Fibroblast of the aortic adventitia (primary cell): Measurements from ENCODE around the gene ADCY9. TPM values are rescaled to one million over a fixed set of nuclear protein-coding genes. Genes with fewer than 3 reads are reported as not detected.
A peak's percentile ranks its signal among the peaks of the same experiment; 100 is the strongest.

Source experiments
- DNase-seq: peaks from one replicate; pipeline ENCODE4 v3.0.0-alpha.2; 2010; ENCODE audit warnings: low read depth
- H3K4me3 ChIP-seq: 2 replicates; pipeline ENCODE4 v1.5.1; 2011; ENCODE audit warnings: low read depth, mild to moderate bottlenecking, control low read depth, low read length, moderate library complexity
- total RNA-seq: library from RNA; depleted of rRNA; stranded (reverse); fragments of >200 nt; gene quantifications from 2 replicates; pipeline ENCODE4 v1.2.3, GENCODE V29; 2012; ENCODE audit warnings: low replicate concordance
- TF ChIP-seq, protein P1 (sequence below): IDR thresholded peaks from 2 replicates; pipeline ENCODE4 v1.5.1; 2011; ENCODE audit warnings: mild to moderate bottlenecking, low read length, control low read depth, inconsistent platforms; ENCODE audit not compliant: insufficient read depth

ADCY9 gene
- total RNA-seq, 1 donor = 23.6 TPM

DNA sequence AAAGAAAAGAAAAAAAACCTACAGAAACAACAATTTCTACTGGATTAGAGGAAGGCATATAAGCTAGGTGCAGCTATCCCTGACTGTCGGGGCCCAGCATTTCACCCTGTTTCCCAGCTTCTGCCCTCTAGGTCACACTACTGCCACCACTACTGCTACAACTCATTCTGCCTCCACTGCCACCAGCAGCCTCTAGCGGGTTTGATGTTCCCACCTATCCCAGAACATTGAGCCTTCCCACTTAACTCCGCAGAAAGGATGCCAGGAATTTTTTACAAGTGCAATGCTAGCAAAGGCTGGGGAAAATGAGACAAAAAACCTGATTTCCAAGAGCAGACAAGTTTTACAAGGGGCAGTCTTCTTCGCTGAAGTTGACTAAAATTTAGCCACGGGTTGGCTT is 10.4 kb downstream of the ADCY9 start:
- TF ChIP-seq, protein P1, sequence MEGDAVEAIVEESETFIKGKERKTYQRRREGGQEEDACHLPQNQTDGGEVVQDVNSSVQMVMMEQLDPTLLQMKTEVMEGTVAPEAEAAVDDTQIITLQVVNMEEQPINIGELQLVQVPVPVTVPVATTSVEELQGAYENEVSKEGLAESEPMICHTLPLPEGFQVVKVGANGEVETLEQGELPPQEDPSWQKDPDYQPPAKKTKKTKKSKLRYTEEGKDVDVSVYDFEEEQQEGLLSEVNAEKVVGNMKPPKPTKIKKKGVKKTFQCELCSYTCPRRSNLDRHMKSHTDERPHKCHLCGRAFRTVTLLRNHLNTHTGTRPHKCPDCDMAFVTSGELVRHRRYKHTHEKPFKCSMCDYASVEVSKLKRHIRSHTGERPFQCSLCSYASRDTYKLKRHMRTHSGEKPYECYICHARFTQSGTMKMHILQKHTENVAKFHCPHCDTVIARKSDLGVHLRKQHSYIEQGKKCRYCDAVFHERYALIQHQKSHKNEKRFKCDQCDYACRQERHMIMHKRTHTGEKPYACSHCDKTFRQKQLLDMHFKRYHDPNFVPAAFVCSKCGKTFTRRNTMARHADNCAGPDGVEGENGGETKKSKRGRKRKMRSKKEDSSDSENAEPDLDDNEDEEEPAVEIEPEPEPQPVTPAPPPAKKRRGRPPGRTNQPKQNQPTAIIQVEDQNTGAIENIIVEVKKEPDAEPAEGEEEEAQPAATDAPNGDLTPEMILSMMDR = no peak
- no peak for DNase-seq
- H3K4me3 ChIP-seq = no peak overlapping the region

DNA sequence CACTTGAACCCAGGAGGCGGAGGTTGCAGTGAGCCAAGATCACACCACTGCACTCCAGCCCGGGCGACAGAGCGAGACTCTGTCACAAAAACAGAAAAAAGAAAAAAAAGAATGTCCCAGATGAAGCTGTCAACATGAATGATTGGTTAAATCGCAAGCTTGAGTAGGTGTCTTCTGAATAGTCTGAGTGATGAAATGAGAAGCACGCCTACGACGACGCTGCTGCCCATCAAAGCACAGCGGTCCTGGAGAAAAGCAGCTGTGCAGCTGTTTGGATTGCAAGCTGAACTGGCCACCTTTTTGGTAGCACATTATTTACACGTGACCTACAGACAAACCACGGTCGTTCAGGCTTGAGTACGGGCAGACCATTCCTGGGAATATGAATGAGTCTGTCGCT is 12.5 kb downstream of the ADCY9 start:
- no peak overlapping the region for H3K4me3 ChIP-seq
- TF ChIP-seq, protein P1 = no peak
- DNase-seq = no peak

DNA sequence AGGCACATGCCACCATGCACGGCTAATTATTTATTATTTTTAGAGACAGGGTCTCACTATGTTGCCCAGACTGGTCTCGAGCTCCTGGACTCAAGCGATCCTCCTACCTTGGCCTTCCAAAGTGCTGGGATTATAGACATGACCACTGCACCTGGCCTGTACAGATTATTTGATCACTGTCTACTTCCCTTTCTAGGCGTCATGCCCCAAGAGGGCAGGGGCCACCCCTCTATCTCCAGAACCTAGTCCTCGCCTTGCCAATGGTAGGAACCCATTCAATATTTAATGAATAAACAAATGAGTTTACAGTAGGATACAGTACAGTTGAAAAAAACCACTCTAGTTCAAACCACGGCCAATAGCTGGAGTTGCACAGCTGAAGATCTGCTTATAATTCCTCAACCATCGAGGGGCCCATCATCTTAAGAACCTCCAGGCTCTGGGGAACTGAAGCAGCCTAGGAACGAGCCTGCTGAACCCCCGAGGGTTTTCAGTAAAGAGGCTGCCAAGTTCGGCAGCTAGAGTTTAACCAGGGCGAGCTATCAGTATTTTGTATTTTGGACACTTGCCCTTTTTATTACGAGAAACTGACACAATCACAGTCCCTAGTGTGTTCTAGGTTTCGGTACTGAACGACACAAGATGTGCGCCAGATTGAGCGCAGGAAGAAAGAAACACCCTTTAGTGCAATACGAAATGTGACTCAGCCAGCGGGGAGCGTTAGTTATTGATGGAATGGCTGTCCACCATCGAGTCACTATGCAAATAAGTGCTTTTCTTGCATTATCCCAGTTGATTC is 14.6 kb downstream of the ADCY9 start:
- peak overlapping the region; percentile 32 for H3K4me3 ChIP-seq
- TF ChIP-seq, protein P1 = no peak
- DNase-seq = peak; percentile 65

DNA sequence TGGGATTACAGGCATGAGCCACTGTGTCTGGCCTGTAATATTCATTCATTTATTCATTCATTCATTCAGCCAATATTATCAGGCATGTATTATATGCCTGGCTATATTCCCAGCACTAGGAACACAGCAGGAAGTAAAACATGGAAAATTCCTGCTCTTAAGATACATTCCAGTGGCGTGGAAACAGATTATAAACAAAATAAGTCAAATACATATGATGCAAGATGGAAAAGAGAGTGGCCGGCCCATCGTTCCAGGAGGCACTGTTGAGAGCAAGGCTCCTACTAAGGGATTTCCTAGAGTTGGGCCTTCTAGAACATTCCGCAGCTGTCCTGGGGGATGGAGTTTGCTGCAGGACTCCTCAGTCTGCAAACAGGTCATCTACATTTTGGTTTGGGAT is 17.7 kb downstream of the ADCY9 start:
- no peak overlapping the region for H3K4me3 ChIP-seq
- TF ChIP-seq, protein P1 = no peak
- DNase-seq = no peak

DNA sequence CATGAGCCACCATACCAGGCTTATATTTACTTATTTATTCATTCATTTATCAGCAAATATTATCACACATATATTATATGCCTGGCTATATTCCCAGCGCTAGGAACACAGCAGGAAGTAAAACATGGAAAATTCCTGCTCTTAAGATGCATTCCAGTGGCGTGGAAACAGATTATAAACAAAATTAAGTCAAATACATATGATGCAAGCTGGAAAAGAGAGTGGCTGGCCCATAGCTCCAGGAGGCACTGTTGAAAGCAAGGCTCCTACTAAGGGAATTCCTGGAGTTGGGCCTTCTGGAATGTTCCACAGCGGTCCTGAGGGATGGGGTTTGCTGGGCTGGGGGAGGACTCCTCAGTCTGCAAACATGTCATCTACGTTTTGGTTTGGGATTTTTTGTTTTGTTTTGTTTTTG is 18.4 kb downstream of the ADCY9 start:
- no peak overlapping the region for H3K4me3 ChIP-seq
- TF ChIP-seq, protein P1 = no peak
- DNase-seq = peak; percentile 37

DNA sequence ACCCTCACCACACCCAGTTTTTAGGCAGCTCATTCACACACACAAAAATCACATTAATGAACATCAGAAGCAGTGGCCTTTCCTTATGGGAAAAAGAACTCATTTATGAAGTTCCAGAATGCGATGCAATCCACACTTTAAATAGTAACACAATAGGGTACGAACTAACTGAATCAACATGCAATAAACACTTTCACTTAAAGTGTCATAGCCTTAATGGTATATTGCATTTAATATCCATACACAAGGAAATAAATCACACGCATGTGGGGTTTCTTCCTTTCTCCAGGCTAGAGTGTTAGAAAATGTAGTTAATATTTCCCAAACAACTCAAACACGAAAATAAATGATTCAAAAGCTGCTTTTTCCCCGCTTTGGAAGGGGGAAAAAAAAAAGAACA is 19.7 kb downstream of the ADCY9 start:
- TF ChIP-seq, protein P1 = no peak
- H3K4me3 ChIP-seq = no peak overlapping the region
- no peak for DNase-seq
